A549 treated with Mapracorat at 1 μM for 4 hours (cell line): ENCODE measurements around the gene MAPKAPK5. TPM values are rescaled to one million over a fixed set of nuclear protein-coding genes. Genes with fewer than 3 reads are reported as not detected.

ENCODE experiments used
- total RNA-seq: library from RNA; stranded (reverse); fragments of 200-300 nt; extraction: Qiagen RNA extraction; gene quantifications from 5 replicates; pipeline ENCODE4 v1.2.3, GENCODE V29; 2022

Gene MAPKAPK5, protein sequence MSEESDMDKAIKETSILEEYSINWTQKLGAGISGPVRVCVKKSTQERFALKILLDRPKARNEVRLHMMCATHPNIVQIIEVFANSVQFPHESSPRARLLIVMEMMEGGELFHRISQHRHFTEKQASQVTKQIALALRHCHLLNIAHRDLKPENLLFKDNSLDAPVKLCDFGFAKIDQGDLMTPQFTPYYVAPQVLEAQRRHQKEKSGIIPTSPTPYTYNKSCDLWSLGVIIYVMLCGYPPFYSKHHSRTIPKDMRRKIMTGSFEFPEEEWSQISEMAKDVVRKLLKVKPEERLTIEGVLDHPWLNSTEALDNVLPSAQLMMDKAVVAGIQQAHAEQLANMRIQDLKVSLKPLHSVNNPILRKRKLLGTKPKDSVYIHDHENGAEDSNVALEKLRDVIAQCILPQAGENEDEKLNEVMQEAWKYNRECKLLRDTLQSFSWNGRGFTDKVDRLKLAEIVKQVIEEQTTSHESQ
- total RNA-seq: 50.3 to 58.8 TPM (median 55.1 TPM) in 5 replicates

DNA sequence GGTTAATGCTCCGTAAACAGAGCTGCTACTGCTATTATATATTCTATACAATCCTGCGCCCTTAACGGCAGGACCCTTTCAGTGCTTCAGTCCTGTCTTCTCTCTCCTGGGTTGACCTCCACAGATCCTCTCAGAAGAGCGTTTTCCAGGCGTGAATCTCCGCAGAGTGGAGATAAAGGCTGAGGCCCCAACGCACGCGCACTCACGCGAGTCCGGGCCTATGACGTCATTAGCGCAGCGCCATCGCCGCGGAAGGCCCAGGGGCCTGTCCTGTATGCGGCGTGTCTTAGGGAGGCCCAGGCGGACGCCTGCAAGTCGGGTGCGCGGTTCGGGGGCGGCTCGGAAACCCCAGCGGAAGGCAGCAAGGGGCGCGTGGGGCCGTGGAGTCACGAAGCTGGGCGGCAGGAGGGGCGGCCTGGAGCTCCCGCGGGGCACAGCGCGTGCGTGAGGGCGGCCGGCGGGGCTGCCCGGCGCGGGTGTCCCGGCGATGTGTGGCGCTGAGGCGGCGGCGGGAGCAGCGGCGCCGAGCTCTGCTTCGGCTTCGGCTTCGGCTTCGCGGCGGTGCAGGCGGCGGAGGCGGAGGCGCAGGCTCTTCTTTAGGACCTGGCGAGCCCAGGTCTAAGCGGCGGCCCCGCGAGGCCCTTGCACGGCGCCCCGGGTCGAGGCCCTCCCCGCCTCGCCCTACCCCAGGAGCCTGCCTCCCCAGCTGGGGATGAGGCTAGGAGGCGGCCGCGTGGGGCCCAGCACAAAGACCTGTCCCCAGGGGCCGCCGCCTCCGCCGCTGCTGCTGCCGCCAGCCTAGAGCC lies at the start of gene MAPKAPK5:
MAPKAPK5 (plus strand) TSS at position 479 of the 806 bp plus-strand sequence. CDS start 506 bp downstream, outside the sequence.

Other genes starting within 250 kb of the MAPKAPK5 start
- 46.6 to 57.9 TPM (median 51.1 TPM) in 5 replicates for gene ATXN2, start 242.9 kb upstream of the MAPKAPK5 start, total RNA-seq
- 10.8 to 14.1 TPM (median 12.7 TPM) in 5 replicates for gene BRAP, start 156.3 kb upstream of the MAPKAPK5 start, total RNA-seq
- 9.0 to 12.6 TPM (median 9.5 TPM) in 5 replicates for gene ACAD10, start 156.2 kb upstream of the MAPKAPK5 start, total RNA-seq
- 61.5 to 94.1 TPM (median 86.3 TPM) in 5 replicates for gene ALDH2, start 75.3 kb upstream of the MAPKAPK5 start, total RNA-seq
- gene TMEM116, start 170.9 kb downstream of the MAPKAPK5 start, total RNA-seq: 5.2 to 6.5 TPM (median 6.4 TPM) in 5 replicates
- 122 to 135 TPM (median 125 TPM) in 5 replicates for gene ERP29, start 171.2 kb downstream of the MAPKAPK5 start, total RNA-seq